ENCODE results near the gene RTKN. TPM values are rescaled to one million over a fixed set of nuclear protein-coding genes. Genes with fewer than 3 reads are reported as not detected.

Gene RTKN
- total and polyA plus RNA-seq, 2 of the 13 experiments (the other 11 are each of a cell fraction or from before 2014, with no cell fraction given) = 159 to 166 TPM

DNA sequence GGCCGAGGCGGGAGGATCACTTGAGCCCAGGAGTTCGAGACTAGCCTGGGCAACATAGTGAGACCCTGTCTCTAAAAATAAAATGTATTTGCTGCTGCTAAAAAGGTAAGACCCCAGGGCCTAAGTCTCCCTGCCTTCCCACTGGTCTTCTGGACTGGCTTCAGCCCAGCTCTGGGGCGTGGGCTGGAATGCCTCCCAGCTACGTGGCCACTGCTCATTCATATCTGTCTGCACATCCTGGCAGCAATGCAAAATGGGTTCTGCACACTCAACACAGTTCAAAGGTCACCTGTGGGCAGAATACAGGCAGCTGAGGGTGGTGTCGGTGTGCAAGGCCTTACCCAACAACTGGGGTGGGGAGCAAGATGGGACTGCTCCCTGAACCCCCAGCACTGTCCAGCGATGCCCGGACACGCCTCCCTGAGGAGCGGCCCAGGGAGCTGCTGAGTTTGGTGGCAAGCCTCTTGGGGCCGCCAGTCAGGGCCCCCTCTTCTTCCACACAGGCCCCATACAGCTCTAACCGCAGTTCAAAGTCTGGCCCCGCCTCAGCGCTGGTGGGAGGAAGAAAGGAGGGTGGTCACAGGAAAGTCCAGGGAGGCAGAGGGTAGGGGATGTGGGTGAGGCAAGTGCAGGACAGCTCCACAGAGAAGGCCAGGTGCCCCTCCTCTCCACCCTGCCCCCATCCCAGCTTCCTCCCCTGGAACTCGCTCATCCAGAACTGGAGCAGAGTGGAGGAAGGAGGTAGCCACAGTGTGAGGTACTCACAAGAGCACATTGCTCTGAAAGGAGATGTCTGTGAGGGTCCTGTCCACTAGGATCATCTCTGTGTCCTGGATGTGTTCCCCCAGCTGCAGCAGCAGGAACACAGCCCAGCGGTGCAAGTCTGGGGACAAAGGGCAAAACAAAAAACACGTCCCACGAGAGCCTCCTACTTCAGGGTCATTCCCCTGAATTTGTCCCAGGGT is 12.0 kb downstream of the RTKN start (continued):
- TF ChIP-seq, protein P1, sequence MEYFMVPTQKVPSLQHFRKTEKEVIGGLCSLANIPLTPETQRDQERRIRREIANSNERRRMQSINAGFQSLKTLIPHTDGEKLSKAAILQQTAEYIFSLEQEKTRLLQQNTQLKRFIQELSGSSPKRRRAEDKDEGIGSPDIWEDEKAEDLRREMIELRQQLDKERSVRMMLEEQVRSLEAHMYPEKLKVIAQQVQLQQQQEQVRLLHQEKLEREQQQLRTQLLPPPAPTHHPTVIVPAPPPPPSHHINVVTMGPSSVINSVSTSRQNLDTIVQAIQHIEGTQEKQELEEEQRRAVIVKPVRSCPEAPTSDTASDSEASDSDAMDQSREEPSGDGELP (IDR thresholded peaks at IDR 0.05; ENCODE audit: borderline replicate concordance, low read depth) = peak; percentile 79
- TF ChIP-seq RBFOX2 (IDR thresholded peaks at IDR 0.05; ENCODE audit: low read depth, low read length) (peak; percentile 60; the same call in 1 of the 2 replicates), KLF15 (CRISPR knock-in tag; IDR thresholded peaks at IDR 0.05; ENCODE audit: borderline replicate concordance) (no peak), MAFK (conservative IDR thresholded peaks at IDR 0.05 in 1 of 2, IDR thresholded peaks at IDR 0.05 in 1 of 2; ENCODE audit: low read length in 2 of 2) (peak; percentile 27 to 28; a peak in 2 of 4 replicates), RFXAP (CRISPR knock-in tag; IDR thresholded peaks at IDR 0.05; ENCODE audit: borderline replicate concordance) (no peak; the same call in 1 of the 2 replicates), RBM39 (IDR thresholded peaks at IDR 0.05; ENCODE audit: low read depth, low read length, poor library complexity, severe bottlenecking) (peak; percentile 53), KMT2A (CRISPR knock-in tag; IDR thresholded peaks at IDR 0.05) (peak; percentile 29; the same call in 1 of the 2 replicates), ZNF724P (CRISPR knock-in tag; IDR thresholded peaks at IDR 0.05; ENCODE audit: borderline replicate concordance) (peak; percentile 94), AGO1 (IDR thresholded peaks at IDR 0.05; ENCODE audit: low read depth, low read length, poor library complexity, severe bottlenecking) (peak; percentile 71), SOX13 (IDR thresholded peaks at IDR 0.05) (no peak; the same call in 1 of the 2 replicates), SOX13 (CRISPR knock-in tag; conservative IDR thresholded peaks at IDR 0.05 in 1 of 2, IDR thresholded peaks at IDR 0.05 in 1 of 2) (peak in 1 of 2 experiments; percentile 56; a peak in 2 of 4 replicates), IKZF4 (CRISPR knock-in tag; IDR thresholded peaks at IDR 0.05; ENCODE audit: borderline replicate concordance, low read depth, not compliant biosample characterization) (peak; percentile 21)
- TF ChIP-seq, protein P2, sequence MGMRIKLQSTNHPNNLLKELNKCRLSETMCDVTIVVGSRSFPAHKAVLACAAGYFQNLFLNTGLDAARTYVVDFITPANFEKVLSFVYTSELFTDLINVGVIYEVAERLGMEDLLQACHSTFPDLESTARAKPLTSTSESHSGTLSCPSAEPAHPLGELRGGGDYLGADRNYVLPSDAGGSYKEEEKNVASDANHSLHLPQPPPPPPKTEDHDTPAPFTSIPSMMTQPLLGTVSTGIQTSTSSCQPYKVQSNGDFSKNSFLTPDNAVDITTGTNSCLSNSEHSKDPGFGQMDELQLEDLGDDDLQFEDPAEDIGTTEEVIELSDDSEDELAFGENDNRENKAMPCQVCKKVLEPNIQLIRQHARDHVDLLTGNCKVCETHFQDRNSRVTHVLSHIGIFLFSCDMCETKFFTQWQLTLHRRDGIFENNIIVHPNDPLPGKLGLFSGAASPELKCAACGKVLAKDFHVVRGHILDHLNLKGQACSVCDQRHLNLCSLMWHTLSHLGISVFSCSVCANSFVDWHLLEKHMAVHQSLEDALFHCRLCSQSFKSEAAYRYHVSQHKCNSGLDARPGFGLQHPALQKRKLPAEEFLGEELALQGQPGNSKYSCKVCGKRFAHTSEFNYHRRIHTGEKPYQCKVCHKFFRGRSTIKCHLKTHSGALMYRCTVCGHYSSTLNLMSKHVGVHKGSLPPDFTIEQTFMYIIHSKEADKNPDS (CRISPR knock-in tag; IDR thresholded peaks at IDR 0.05) = 0 out of 2 replicates have a peak, but pooled peaks have one; percentile 63
- TF ChIP-seq, protein P3, sequence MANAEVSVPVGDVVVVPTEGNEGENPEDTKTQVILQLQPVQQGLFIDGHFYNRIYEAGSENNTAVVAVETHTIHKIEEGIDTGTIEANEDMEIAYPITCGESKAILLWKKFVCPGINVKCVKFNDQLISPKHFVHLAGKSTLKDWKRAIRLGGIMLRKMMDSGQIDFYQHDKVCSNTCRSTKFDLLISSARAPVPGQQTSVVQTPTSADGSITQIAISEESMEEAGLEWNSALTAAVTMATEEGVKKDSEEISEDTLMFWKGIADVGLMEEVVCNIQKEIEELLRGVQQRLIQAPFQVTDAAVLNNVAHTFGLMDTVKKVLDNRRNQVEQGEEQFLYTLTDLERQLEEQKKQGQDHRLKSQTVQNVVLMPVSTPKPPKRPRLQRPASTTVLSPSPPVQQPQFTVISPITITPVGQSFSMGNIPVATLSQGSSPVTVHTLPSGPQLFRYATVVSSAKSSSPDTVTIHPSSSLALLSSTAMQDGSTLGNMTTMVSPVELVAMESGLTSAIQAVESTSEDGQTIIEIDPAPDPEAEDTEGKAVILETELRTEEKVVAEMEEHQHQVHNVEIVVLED (CRISPR knock-in tag; IDR thresholded peaks at IDR 0.05; ENCODE audit: borderline replicate concordance) = peak; percentile 42; the same call in 1 of the 2 replicates
- TF ChIP-seq, protein P4, sequence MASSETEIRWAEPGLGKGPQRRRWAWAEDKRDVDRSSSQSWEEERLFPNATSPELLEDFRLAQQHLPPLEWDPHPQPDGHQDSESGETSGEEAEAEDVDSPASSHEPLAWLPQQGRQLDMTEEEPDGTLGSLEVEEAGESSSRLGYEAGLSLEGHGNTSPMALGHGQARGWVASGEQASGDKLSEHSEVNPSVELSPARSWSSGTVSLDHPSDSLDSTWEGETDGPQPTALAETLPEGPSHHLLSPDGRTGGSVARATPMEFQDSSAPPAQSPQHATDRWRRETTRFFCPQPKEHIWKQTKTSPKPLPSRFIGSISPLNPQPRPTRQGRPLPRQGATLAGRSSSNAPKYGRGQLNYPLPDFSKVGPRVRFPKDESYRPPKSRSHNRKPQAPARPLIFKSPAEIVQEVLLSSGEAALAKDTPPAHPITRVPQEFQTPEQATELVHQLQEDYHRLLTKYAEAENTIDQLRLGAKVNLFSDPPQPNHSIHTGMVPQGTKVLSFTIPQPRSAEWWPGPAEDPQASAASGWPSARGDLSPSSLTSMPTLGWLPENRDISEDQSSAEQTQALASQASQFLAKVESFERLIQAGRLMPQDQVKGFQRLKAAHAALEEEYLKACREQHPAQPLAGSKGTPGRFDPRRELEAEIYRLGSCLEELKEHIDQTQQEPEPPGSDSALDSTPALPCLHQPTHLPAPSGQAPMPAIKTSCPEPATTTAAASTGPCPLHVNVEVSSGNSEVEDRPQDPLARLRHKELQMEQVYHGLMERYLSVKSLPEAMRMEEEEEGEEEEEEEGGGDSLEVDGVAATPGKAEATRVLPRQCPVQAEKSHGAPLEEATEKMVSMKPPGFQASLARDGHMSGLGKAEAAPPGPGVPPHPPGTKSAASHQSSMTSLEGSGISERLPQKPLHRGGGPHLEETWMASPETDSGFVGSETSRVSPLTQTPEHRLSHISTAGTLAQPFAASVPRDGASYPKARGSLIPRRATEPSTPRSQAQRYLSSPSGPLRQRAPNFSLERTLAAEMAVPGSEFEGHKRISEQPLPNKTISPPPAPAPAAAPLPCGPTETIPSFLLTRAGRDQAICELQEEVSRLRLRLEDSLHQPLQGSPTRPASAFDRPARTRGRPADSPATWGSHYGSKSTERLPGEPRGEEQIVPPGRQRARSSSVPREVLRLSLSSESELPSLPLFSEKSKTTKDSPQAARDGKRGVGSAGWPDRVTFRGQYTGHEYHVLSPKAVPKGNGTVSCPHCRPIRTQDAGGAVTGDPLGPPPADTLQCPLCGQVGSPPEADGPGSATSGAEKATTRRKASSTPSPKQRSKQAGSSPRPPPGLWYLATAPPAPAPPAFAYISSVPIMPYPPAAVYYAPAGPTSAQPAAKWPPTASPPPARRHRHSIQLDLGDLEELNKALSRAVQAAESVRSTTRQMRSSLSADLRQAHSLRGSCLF (CRISPR knock-in tag; IDR thresholded peaks at IDR 0.05; ENCODE audit: borderline replicate concordance) = no peak
